GM12878 (cell line): ENCODE data around the gene PRMT5. TPM values are rescaled to one million over a fixed set of nuclear protein-coding genes. Genes with fewer than 3 reads are reported as not detected.

Source experiments
- ATAC-seq: fragments of 200-7000 bp; cut with Tn5 transposase; 3 replicates; pipeline ENCODE4 v1.9.1; 2020; ENCODE audit warnings: mild to moderate bottlenecking, moderate library complexity
- BruUV-seq: library from RNA; stranded (reverse); fragments of 400-500 nt; replicated peaks from 2 replicates; lab custom pipeline; 2021; lab: Mats Ljungman, UMichigan
- CTCF ChIA-PET: fragments of 300-600 bp; sonication (Branson Sonifier 250); formaldehyde crosslinking; extraction: SDS; loops from one replicate; lab custom pipeline; 2021; ENCODE audit warnings: inconsistent platforms; lab: Yijun Ruan, JAX
- POLR2A ChIA-PET: fragments of 350-600 bp; formaldehyde crosslinking; extraction: SDS; loops from one replicate; lab custom pipeline; 2021; ENCODE audit warnings: inconsistent platforms; lab: Charles Lee
- RAD21 ChIA-PET: fragments of 300-600 bp; sonication (Branson Sonifier 250); formaldehyde crosslinking; loops from one replicate; lab custom pipeline; 2023; ENCODE audit warnings: antibody characterized with exemption; ENCODE audit not compliant: unreplicated experiment; lab: Charles Lee
- SMC1A ChIA-PET: fragments of 300-600 bp; sonication (Branson Sonifier 250); formaldehyde crosslinking; loops from one replicate; lab custom pipeline; 2023; ENCODE audit not compliant: unreplicated experiment, uncharacterized antibody; lab: Charles Lee
- DNase-seq: peaks from one replicate; pipeline ENCODE4 v3.0.0-alpha.2; 2011; ENCODE audit warnings: low read depth, low spot score
- FAIRE-seq: peaks from 3 replicates; lab custom pipeline; 2011; peaks lifted over from hg19 to GRCh38; lab: Jason Lieb, UNC
- H2AFZ ChIP-seq: 2 replicates; pipeline ENCODE4 v1.6.0; 2011; ENCODE audit warnings: low read depth, low read length, control low read depth; ENCODE audit not compliant: control insufficient read depth
- H3K27ac ChIP-seq: 2 replicates; pipeline ENCODE4 v1.5.1; 2011; ENCODE audit warnings: control low read depth; ENCODE audit not compliant: control insufficient read depth, insufficient read depth
- H3K27me3 ChIP-seq, 2 experiments: replicated peaks in 1 of 2; 2 replicates each; pipeline versions ENCODE4 v1.6.0 to v1.6.1; 2011; ENCODE audit warnings: low read length in 1 of 2; ENCODE audit not compliant: control insufficient read depth in 2 of 2, insufficient read depth in 2 of 2
- H3K36me3 ChIP-seq, 2 experiments: 2 replicates each; pipeline ENCODE4 v1.5.1; 2011; ENCODE audit warnings: low read length in 1 of 2; ENCODE audit not compliant: control insufficient read depth in 2 of 2, insufficient read depth in 2 of 2
- H3K4me1 ChIP-seq: 2 replicates; pipeline ENCODE4 v1.6.1; 2011; ENCODE audit warnings: mild to moderate bottlenecking, low read length, moderate library complexity, mixed read lengths; ENCODE audit not compliant: control insufficient read depth, insufficient read depth
- H3K4me2 ChIP-seq: 2 replicates; pipeline ENCODE4 v1.6.0; 2011; ENCODE audit warnings: control low read depth; ENCODE audit not compliant: control insufficient read depth, insufficient read depth
- H3K4me3 ChIP-seq: fragments of 200-600 bp; sonication (generic); 2 replicates; pipeline ENCODE4 v1.5.1; 2016
- H3K79me2 ChIP-seq: 2 replicates; pipeline ENCODE4 v1.6.0; 2011; ENCODE audit warnings: low read length; ENCODE audit not compliant: control insufficient read depth, insufficient read depth
- H3K9ac ChIP-seq: 2 replicates; pipeline ENCODE4 v1.8.0; 2011; ENCODE audit warnings: low read length, control low read depth, mixed read lengths; ENCODE audit not compliant: control insufficient read depth, insufficient read depth
- H3K9me3 ChIP-seq: replicated peaks from 3 replicates; pipeline ENCODE4 v1.5.1; 2011; ENCODE audit warnings: mild to moderate bottlenecking, low read length; ENCODE audit not compliant: control insufficient read depth, insufficient read depth
- H4K20me1 ChIP-seq: 2 replicates; pipeline ENCODE4 v1.6.0; 2011; ENCODE audit not compliant: control insufficient read depth, insufficient read depth
- HDAC6 ChIP-seq: fragments of 200-600 bp; sonication (generic); IDR thresholded peaks from one replicate; pipeline ENCODE4 v1.8.0; 2017; ENCODE audit warnings: antibody characterized with exemption; ENCODE audit not compliant: unreplicated experiment
- JUND ChIP-seq: IDR thresholded peaks from 2 replicates; pipeline ENCODE4 v1.6.1; 2012; ENCODE audit warnings: low read depth, mild to moderate bottlenecking, low read length, improper control_type of control experiment, moderate library complexity
- KLF5 ChIP-seq: fragments of 450-650 bp; IDR thresholded peaks from 2 replicates; pipeline ENCODE4 v1.6.1; 2014; ENCODE audit warnings: mild to moderate bottlenecking; ENCODE audit not compliant: partially characterized antibody
- MXI1 ChIP-seq: fragments of 150-350 bp; IDR thresholded peaks from 2 replicates; pipeline ENCODE4 v1.6.1; 2011; ENCODE audit warnings: low read depth, mild to moderate bottlenecking, inconsistent platforms, low read length, improper control_type of control experiment
- POLR2A ChIP-seq: IDR thresholded peaks from 2 replicates; pipeline ENCODE4 v1.6.1; 2011; ENCODE audit warnings: low read depth, mild to moderate bottlenecking, low read length
- SMAD5 ChIP-seq: IDR thresholded peaks from 2 replicates; pipeline ENCODE4 v1.6.1; 2016; ENCODE audit warnings: antibody characterized with exemption, low read depth
- SREBF2 ChIP-seq: IDR thresholded peaks from 2 replicates; pipeline ENCODE4 v1.6.1; 2012; ENCODE audit warnings: mild to moderate bottlenecking, low read length
- TCF3 ChIP-seq: IDR thresholded peaks from 2 replicates; pipeline ENCODE4 v1.6.1; 2012; ENCODE audit warnings: low read depth, mild to moderate bottlenecking, low read length, borderline replicate concordance; ENCODE audit not compliant: insufficient read depth
- ZBED1 ChIP-seq: IDR thresholded peaks from 2 replicates; pipeline ENCODE4 v1.6.1; 2016; ENCODE audit warnings: borderline replicate concordance
- ZNF592 ChIP-seq: fragments of 450-650 bp; IDR thresholded peaks from 2 replicates; pipeline ENCODE4 v1.6.1; 2017; ENCODE audit warnings: mild to moderate bottlenecking, moderate library complexity
- WGBS: methylation state at CpG from one replicate; pipeline ENCODE4 v1.1.6; 2016; ENCODE audit warnings: low lambda C conversion rate; ENCODE audit not compliant: insufficient replicate concordance, insufficient coverage; ENCODE audit errors: missing lambda C conversion rate; 5-methylcytosine and 5-hydroxymethylcytosine counted together
- in situ Hi-C: fragments of 300-500 bp; cut with MboI; formaldehyde crosslinking; loops from 9 replicates; pipeline ENCODE4 v1.14.3; 2018; ENCODE audit warnings: mixed read lengths
- intact Hi-C: fragments of 100-400 bp; cut with micrococcal nuclease; formaldehyde crosslinking; loops from one replicate; pipeline ENCODE4 v1.14.2; 2022; ENCODE audit not compliant: unreplicated experiment
- polyA plus RNA-seq, 11 experiments: library from polyadenylated mRNA; depleted of rRNA in 4 of 11; unstranded in 6 of 11; stranded (reverse) in 5 of 11; fragments of >200 nt; fragmentation: Nextera tagmentation in 4 of 11; fragmentation: Illumina TruSeq in 1 of 11; extraction: Ambion mirVana in 4 of 11; extraction: Trizol in 1 of 11; gene quantifications; 1 replicate in 1 of 11; 2 replicates in 10 of 11; pipeline versions ENCODE4 v1.2.1 to v1.2.3, GENCODE V29; 2011 to 2016; ENCODE audit warnings: inconsistent platforms in 2 of 11, missing spikeins in 2 of 11, low read depth in 1 of 11
- total RNA-seq, 4 experiments: library from RNA; depleted of rRNA in 3 of 4; stranded (reverse); fragments of >200 nt in 3 of 4; fragmentation: Illumina TruSeq in 1 of 4; extraction: Trizol in 1 of 4; gene quantifications; 2 replicates each; pipeline versions ENCODE4 v1.2.1 to v1.2.3, GENCODE V29; 2013 to 2021
- TF ChIP-seq, protein P1 (sequence below): IDR thresholded peaks from 2 replicates; pipeline ENCODE4 v1.6.1; 2011; ENCODE audit warnings: borderline replicate concordance, low read depth, mild to moderate bottlenecking, moderate library complexity, low read length; ENCODE audit not compliant: insufficient read depth, poor library complexity, severe bottlenecking

Gene PRMT5
- total and polyA plus RNA-seq, 10 of the 15 experiments (the other 5 are each of a cell fraction or from before 2014, with no cell fraction given) = 54.3 to 221 (median 111) TPM

DNA sequence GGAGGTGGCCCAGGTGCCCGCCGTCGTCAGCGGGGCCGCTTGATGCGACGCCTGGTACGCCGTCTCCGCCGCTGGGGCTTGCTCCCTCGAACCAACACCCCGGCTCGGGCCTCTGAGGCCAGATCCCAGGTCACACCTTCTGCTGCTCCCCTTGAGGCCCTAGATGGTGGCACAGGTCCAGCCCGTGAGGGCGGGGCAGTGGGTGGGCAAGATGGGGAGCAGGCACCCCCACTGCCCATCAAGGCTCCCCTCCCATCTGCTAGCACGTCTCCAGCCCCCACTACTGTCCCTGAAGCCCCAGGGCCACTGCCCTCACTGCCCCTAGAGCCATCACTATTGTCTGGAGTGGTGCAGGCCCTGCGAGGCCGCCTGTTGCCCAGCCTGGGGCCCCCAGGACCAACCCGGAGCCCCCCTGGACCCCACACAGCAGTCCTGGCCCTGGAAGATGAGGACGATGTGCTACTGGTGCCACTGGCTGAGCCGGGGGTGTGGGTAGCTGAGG is 52.1 kb downstream of the PRMT5 start:
- ChIA-PET POLR2A (no interaction called here), RAD21 (interaction anchor here (0.6 kb wide), 1 partner anchor 11 kb away, joined by 4 read pairs; no protein-coding TSS in a partner anchor)
- no peak for ATAC-seq

GRCh38 chr14:22875748-22876319 is 53.3 kb downstream of the PRMT5 start:
- ChIA-PET RAD21 (interaction anchor here (0.5 kb wide), 1 partner anchor 27 kb away, joined by 3 read pairs; no protein-coding TSS in a partner anchor), SMC1A (no interaction called here), CTCF (interaction anchor here (0.9 to 6.9 kb wide), 3 partner anchors 10 to 25 kb away, joined by 4 to 174 read pairs (median 91); partner anchors contain the start of gene REM2), POLR2A (interaction anchor here (1.1 kb wide), 1 partner anchor 15 kb away, joined by 3 read pairs; no protein-coding TSS in a partner anchor)
- intact Hi-C loops = no loop called here
- Histone ChIP-seq H3K9me3 (no peaks in the 10 kb centered on the region), H3K79me2 (peaks cover 18% of the 10 kb centered on the region), H3K9ac (no peak overlapping the region), H2AFZ (no peak overlapping the region), H3K36me3 (peaks cover 22 to 30% of the 10 kb centered on the region in 2 experiments), H4K20me1 (no peaks in the 10 kb centered on the region), H3K27ac (no peak overlapping the region), H3K4me1 (peaks cover 2% of the 10 kb centered on the region; the same call in 1 of the 2 replicates), H3K4me3 (no peak overlapping the region), H3K4me2 (no peak overlapping the region), H3K27me3 (no peaks in the 10 kb centered on the region)
- BruUV-seq = no TSS peak
- ATAC-seq = no peak
- in situ Hi-C loops = no loop called here
- WGBS = 97% methylated on average over 20 of the region's 20 CpGs
- no peak for FAIRE-seq
- DNase-seq = no peak
- no peak for TF ChIP-seq SREBF2
- no peak for TF ChIP-seq HDAC6
- 0 out of 2 replicates have a peak, but pooled peaks have one; percentile 70 for TF ChIP-seq TCF3
- TF ChIP-seq, protein P1, sequence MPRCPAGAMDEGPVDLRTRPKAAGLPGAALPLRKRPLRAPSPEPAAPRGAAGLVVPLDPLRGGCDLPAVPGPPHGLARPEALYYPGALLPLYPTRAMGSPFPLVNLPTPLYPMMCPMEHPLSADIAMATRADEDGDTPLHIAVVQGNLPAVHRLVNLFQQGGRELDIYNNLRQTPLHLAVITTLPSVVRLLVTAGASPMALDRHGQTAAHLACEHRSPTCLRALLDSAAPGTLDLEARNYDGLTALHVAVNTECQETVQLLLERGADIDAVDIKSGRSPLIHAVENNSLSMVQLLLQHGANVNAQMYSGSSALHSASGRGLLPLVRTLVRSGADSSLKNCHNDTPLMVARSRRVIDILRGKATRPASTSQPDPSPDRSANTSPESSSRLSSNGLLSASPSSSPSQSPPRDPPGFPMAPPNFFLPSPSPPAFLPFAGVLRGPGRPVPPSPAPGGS = peak; percentile 86
- no peak for TF ChIP-seq SMAD5
- no peak for TF ChIP-seq ZNF592
- TF ChIP-seq MXI1 = no peak
- TF ChIP-seq KLF5 = no peak
- TF ChIP-seq JUND = no peak

More for the DNA sequence above, 52.1 kb downstream of the PRMT5 start:
- Histone ChIP-seq H3K36me3 (peaks cover 22 to 30% of the 10 kb centered on the region in 2 experiments), H3K9ac (no peak overlapping the region), H3K4me2 (no peak overlapping the region), H3K4me1 (peaks cover 2% of the 10 kb centered on the region; the same call in 1 of the 2 replicates), H2AFZ (no peak overlapping the region), H3K4me3 (no peak overlapping the region), H4K20me1 (no peaks in the 10 kb centered on the region), H3K79me2 (peaks cover 16% of the 10 kb centered on the region), H3K27me3 (no peaks in the 10 kb centered on the region), H3K9me3 (no peaks in the 10 kb centered on the region)
- DNase-seq (no peak), FAIRE-seq (no peak)
- CTCF ChIA-PET = interaction anchor here (0.9 to 6.9 kb wide), 2 partner anchors 18 to 24 kb away, joined by 4 to 91 read pairs; no protein-coding TSS in a partner anchor
- WGBS = 97% methylated on average over 22 of the region's 22 CpGs
- intact Hi-C loops (no loop called here), in situ Hi-C loops (no loop called here)
- SMC1A ChIA-PET = no interaction called here
- no TSS peak for BruUV-seq
- TF ChIP-seq ZBED1 = no peak
- TF ChIP-seq POLR2A = peak; percentile 32; the same call in 1 of the 2 replicates
- TF ChIP-seq, all 136 proteins: peak for 1
- H3K27ac ChIP-seq = no peak overlapping the region
